MM.1S (cell line): Measurements from ENCODE around the gene ART1.
"Not testable (repeated sequence)": the region's sequence is repeated elsewhere in the genome, so short reads cannot be mapped to it uniquely, and the experiment has no call there.

ENCODE experiments used
- DNase-seq: peaks from one replicate; pipeline ENCODE4 v3.0.0-alpha.2; 2015
- H2AFZ ChIP-seq: fragments of 300-600 bp; sonication (generic); 2 replicates; pipeline ENCODE4 v1.6.0; 2016; ENCODE audit warnings: antibody characterized with exemption, low read length
- H3F3A ChIP-seq: fragments of 300-600 bp; sonication (generic); 2 replicates; pipeline ENCODE4 v1.6.1; 2016; ENCODE audit warnings: mild to moderate bottlenecking, antibody characterized with exemption, low read length, moderate library complexity, mixed read lengths; ENCODE audit not compliant: insufficient read depth
- H3K27ac ChIP-seq: fragments of 300-600 bp; sonication (generic); 2 replicates; pipeline ENCODE4 v1.5.1; 2016; ENCODE audit warnings: mild to moderate bottlenecking, low read length
- H3K27me3 ChIP-seq: fragments of 300-600 bp; sonication (generic); replicated peaks from 2 replicates; pipeline ENCODE4 v1.6.0; 2016; ENCODE audit warnings: low read length; ENCODE audit not compliant: insufficient read depth
- H3K36me3 ChIP-seq: fragments of 300-600 bp; sonication (generic); replicated peaks from 2 replicates; pipeline ENCODE4 v1.6.1; 2016; ENCODE audit warnings: mild to moderate bottlenecking, low read length, mixed read lengths; ENCODE audit not compliant: insufficient read depth
- H3K4me1 ChIP-seq: fragments of 300-600 bp; sonication (generic); 2 replicates; pipeline ENCODE4 v1.6.1; 2016; ENCODE audit warnings: low read length, mixed read lengths
- H3K4me2 ChIP-seq: fragments of 300-600 bp; sonication (generic); 2 replicates; pipeline ENCODE4 v1.6.0; 2016; ENCODE audit warnings: low read depth, low read length
- H3K4me3 ChIP-seq: fragments of 300-600 bp; sonication (generic); 2 replicates; pipeline ENCODE4 v1.5.1; 2016; ENCODE audit warnings: low read length, mixed read lengths
- H3K79me2 ChIP-seq: fragments of 300-600 bp; sonication (generic); 2 replicates; pipeline ENCODE4 v1.6.1; 2016; ENCODE audit warnings: mixed run types, low read length, mixed read lengths
- H3K9ac ChIP-seq: fragments of 300-600 bp; sonication (generic); 2 replicates; pipeline ENCODE4 v1.6.1; 2016; ENCODE audit warnings: low read length, mixed read lengths
- H3K9me2 ChIP-seq: fragments of 300-600 bp; sonication (generic); replicated peaks from 2 replicates; pipeline ENCODE4 v1.6.1; 2016; ENCODE audit warnings: mild to moderate bottlenecking, low read length, mixed read lengths; ENCODE audit not compliant: insufficient read depth
- H3K9me3 ChIP-seq: fragments of 300-600 bp; sonication (generic); replicated peaks from 2 replicates; pipeline ENCODE4 v1.6.1; 2016; ENCODE audit warnings: mild to moderate bottlenecking, low read length, mixed read lengths; ENCODE audit not compliant: insufficient read depth
- H4K20me1 ChIP-seq: fragments of 300-600 bp; sonication (generic); 2 replicates; pipeline ENCODE4 v1.6.1; 2016; ENCODE audit warnings: mild to moderate bottlenecking, low read length, moderate library complexity, mixed read lengths; ENCODE audit not compliant: insufficient read depth
- CTCF ChIP-seq: fragments of 300-600 bp; sonication (generic); IDR thresholded peaks from 2 replicates; pipeline ENCODE4 v1.5.1; 2016; ENCODE audit warnings: antibody characterized with exemption, low read length, mixed read lengths
- EZH2 ChIP-seq: fragments of 300-600 bp; sonication (generic); optimal IDR thresholded peaks from 2 replicates; pipeline ENCODE3; 2017; ENCODE audit warnings: low read depth, mild to moderate bottlenecking, antibody characterized with exemption, low read length, mixed read lengths
- EZH2phosphoT487 ChIP-seq: fragments of 300-600 bp; sonication (generic); IDR thresholded peaks from 2 replicates; pipeline ENCODE4 v1.6.1; 2018; ENCODE audit warnings: antibody characterized with exemption, low read length

Gene ART1

GRCh38 chr11:3642071-3642951, 2.6 kb upstream of the ART1 start:
- Histone ChIP-seq H3K4me3 (peak overlapping the region; percentile 45), H3K27me3 (0 out of 2 replicates have a peak, but pooled peaks cover 8% of the 10 kb centered on the region), H2AFZ (peak overlapping the region; percentile 74), H3K9me3 (no peaks in the 10 kb centered on the region), H3K27ac (no peak overlapping the region), H4K20me1 (no peaks in the 10 kb centered on the region), H3K36me3 (no peaks in the 10 kb centered on the region), H3K9ac (no peak overlapping the region; the same call in 1 of the 2 replicates), H3K4me1 (0 out of 2 replicates have a peak, but pooled peaks cover 3% of the 10 kb centered on the region), H3K9me2 (no peaks in the 10 kb centered on the region), H3F3A (no peaks in the 10 kb centered on the region), H3K4me2 (peak overlapping the region; percentile 43), H3K79me2 (no peaks in the 10 kb centered on the region)
- TF ChIP-seq EZH2 (no peak), CTCF (no peak), EZH2phosphoT487 (no peak)
- DNase-seq: no peak

- H3K36me3 ChIP-seq, DNase-seq, H3K27ac ChIP-seq, H3F3A ChIP-seq, H3K4me1 ChIP-seq, H3K9me2 ChIP-seq, H4K20me1 ChIP-seq, H3K4me2 ChIP-seq, H3K9ac ChIP-seq, H3K27me3 ChIP-seq, H2AFZ ChIP-seq, H3K4me3 ChIP-seq, H3K79me2 ChIP-seq, H3K9me3 ChIP-seq: not testable (repeated sequence)
Measured at GRCh38 chr11:3643102-3643546, 1.8 kb upstream of the ART1 start.

- no peak for DNase-seq
- H3F3A ChIP-seq: no peaks in the 10 kb centered on the region
- H3K9ac ChIP-seq: no peak overlapping the region
- no peaks in the 10 kb centered on the region for H3K9me2 ChIP-seq
- TF ChIP-seq EZH2phosphoT487 (no peak), CTCF (no peak), EZH2 (no peak)
- no peaks in the 10 kb centered on the region for H3K9me3 ChIP-seq
- 0 out of 2 replicates have a peak, but pooled peaks cover 3% of the 10 kb centered on the region for H3K4me1 ChIP-seq
- H2AFZ ChIP-seq: no peak overlapping the region
- H3K4me2 ChIP-seq: no peak overlapping the region
- H3K36me3 ChIP-seq: no peaks in the 10 kb centered on the region
- H3K79me2 ChIP-seq: no peaks in the 10 kb centered on the region
- H3K27ac ChIP-seq: no peak overlapping the region
- 0 out of 2 replicates have a peak, but pooled peaks cover 8% of the 10 kb centered on the region for H3K27me3 ChIP-seq
- no peaks in the 10 kb centered on the region for H4K20me1 ChIP-seq
- H3K4me3 ChIP-seq: no peak overlapping the region
Measured at GRCh38 chr11:3645552-3645951, 624 bp downstream of the ART1 start.

- not testable (repeated sequence) for H3K4me2 ChIP-seq, H3K36me3 ChIP-seq, H3K4me3 ChIP-seq, H3K4me1 ChIP-seq, DNase-seq, H3K79me2 ChIP-seq, H3K27me3 ChIP-seq, H3K27ac ChIP-seq, H3F3A ChIP-seq, H2AFZ ChIP-seq, H4K20me1 ChIP-seq, H3K9me2 ChIP-seq, H3K9me3 ChIP-seq, H3K9ac ChIP-seq
Measured at GRCh38 chr11:3648843-3649242, 3.9 kb downstream of the ART1 start.

GRCh38 chr11:3649374-3649773, 4.4 kb downstream of the ART1 start:
- H3K9me2 ChIP-seq, H3K4me1 ChIP-seq, H3K4me2 ChIP-seq, H3F3A ChIP-seq, H3K4me3 ChIP-seq, H3K27ac ChIP-seq, H4K20me1 ChIP-seq, H3K27me3 ChIP-seq, H3K9me3 ChIP-seq, H2AFZ ChIP-seq, H3K79me2 ChIP-seq, H3K9ac ChIP-seq, DNase-seq, H3K36me3 ChIP-seq: not testable (repeated sequence)

GRCh38 chr11:3652514-3652913, 7.6 kb downstream of the ART1 start:
- not testable (repeated sequence) for H3K27me3 ChIP-seq, H3K4me2 ChIP-seq, DNase-seq, H3K79me2 ChIP-seq, H3K36me3 ChIP-seq, H3K4me1 ChIP-seq, H3K9me2 ChIP-seq, H3F3A ChIP-seq, H3K9ac ChIP-seq, H3K9me3 ChIP-seq, H3K4me3 ChIP-seq, H2AFZ ChIP-seq, H4K20me1 ChIP-seq, H3K27ac ChIP-seq
